OCI-LY3 (cell line): Measurements from ENCODE around the gene LENEP.

Experiments
- H2AFZ ChIP-seq: fragments of 200-600, 300-600 bp; shearing (Covaris generic); 2 replicates; pipeline ENCODE4 v1.6.0; 2014; ENCODE audit warnings: antibody characterized with exemption, low read depth, low read length
- H3K27ac ChIP-seq: fragments of 200-600, 300-600 bp; sonication (generic); 2 replicates; pipeline ENCODE4 v1.5.1; 2014; ENCODE audit warnings: mild to moderate bottlenecking, low read length, moderate library complexity, mixed read lengths
- H3K27me3 ChIP-seq: fragments of 200-600, 300-600 bp; sonication (generic); 2 replicates; pipeline ENCODE4 v1.6.1; 2014; ENCODE audit warnings: low read depth, low read length, mixed read lengths
- H3K36me3 ChIP-seq: fragments of 200-600, 300-600 bp; sonication (generic); replicated peaks from 2 replicates; pipeline ENCODE3; 2014; ENCODE audit warnings: low read depth, low read length, mixed read lengths
- H3K4me1 ChIP-seq: fragments of 300-600, 200-600 bp; sonication (generic); 2 replicates; pipeline ENCODE4 v1.6.1; 2014; ENCODE audit warnings: low read length, mixed read lengths
- H3K4me2 ChIP-seq: fragments of 200-600, 300-600 bp; sonication (generic); 2 replicates; pipeline ENCODE4 v1.6.1; 2014; ENCODE audit warnings: low read length, mixed read lengths
- H3K4me3 ChIP-seq: fragments of 300-600, 200-600 bp; sonication (generic); 2 replicates; pipeline ENCODE4 v1.5.1; 2014; ENCODE audit warnings: antibody characterized with exemption, mild to moderate bottlenecking, low read length, moderate library complexity
- H3K79me2 ChIP-seq: fragments of 300-600, 200-600 bp; shearing (Covaris generic); 2 replicates; pipeline ENCODE4 v1.6.1; 2014; ENCODE audit warnings: mild to moderate bottlenecking, low read length, mixed read lengths
- H3K9ac ChIP-seq: fragments of 300-600, 200-600 bp; shearing (Covaris generic); 2 replicates; pipeline ENCODE4 v1.6.0; 2014; ENCODE audit warnings: mild to moderate bottlenecking, low read length, moderate library complexity
- H3K9me3 ChIP-seq: fragments of 200-600, 300-600 bp; shearing (Covaris generic); 2 replicates; pipeline ENCODE4 v1.6.1; 2014; ENCODE audit warnings: low read length, mixed read lengths; ENCODE audit not compliant: insufficient read depth
- H4K20me1 ChIP-seq: fragments of 200-600, 300-600 bp; sonication (generic); 2 replicates; pipeline ENCODE4 v1.6.1; 2016; ENCODE audit warnings: low read length, mixed read lengths; ENCODE audit not compliant: insufficient read depth
- EZH2phosphoT487 ChIP-seq: fragments of 200-600 bp; shearing (Covaris generic); IDR thresholded peaks from 2 replicates; pipeline ENCODE4 v1.6.1; 2018; ENCODE audit warnings: antibody characterized with exemption, mixed run types, low read depth
- TF ChIP-seq, protein P1 (sequence below): fragments of 200-600, 300-600 bp; sonication (generic); IDR thresholded peaks from 2 replicates; pipeline ENCODE4 v1.5.1; 2014; ENCODE audit warnings: antibody characterized with exemption, low read length, low read depth

Gene LENEP

DNA sequence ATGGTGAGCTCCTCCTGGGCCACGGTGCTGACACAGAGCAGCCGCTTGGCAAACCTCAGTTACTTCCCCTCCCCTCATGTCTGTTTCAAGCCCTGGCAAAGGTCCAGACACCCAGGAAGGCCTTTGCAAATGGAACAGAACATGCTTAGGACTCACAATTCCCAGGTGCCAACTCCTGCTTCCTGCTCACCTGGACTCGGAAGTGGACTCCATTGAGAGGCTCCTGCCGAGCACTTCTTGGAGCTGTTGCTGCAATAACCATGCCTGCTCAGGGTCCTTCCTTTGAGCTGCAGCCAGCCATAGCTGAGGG is 29.5 kb downstream of the LENEP start:
- H3K4me3 ChIP-seq: no peak overlapping the region
- no peaks in the 10 kb centered on the region for H3K79me2 ChIP-seq
- no peak overlapping the region for H2AFZ ChIP-seq
- H3K4me1 ChIP-seq: peaks cover 7% of the 10 kb centered on the region
- H4K20me1 ChIP-seq: no peaks in the 10 kb centered on the region
- TF ChIP-seq, protein P1, sequence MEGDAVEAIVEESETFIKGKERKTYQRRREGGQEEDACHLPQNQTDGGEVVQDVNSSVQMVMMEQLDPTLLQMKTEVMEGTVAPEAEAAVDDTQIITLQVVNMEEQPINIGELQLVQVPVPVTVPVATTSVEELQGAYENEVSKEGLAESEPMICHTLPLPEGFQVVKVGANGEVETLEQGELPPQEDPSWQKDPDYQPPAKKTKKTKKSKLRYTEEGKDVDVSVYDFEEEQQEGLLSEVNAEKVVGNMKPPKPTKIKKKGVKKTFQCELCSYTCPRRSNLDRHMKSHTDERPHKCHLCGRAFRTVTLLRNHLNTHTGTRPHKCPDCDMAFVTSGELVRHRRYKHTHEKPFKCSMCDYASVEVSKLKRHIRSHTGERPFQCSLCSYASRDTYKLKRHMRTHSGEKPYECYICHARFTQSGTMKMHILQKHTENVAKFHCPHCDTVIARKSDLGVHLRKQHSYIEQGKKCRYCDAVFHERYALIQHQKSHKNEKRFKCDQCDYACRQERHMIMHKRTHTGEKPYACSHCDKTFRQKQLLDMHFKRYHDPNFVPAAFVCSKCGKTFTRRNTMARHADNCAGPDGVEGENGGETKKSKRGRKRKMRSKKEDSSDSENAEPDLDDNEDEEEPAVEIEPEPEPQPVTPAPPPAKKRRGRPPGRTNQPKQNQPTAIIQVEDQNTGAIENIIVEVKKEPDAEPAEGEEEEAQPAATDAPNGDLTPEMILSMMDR: no peak
- TF ChIP-seq EZH2phosphoT487: no peak
- H3K27me3 ChIP-seq: peaks cover 8% of the 10 kb centered on the region; the same call in 1 of the 2 replicates
- H3K27ac ChIP-seq: no peak overlapping the region
- H3K9me3 ChIP-seq: no peaks in the 10 kb centered on the region
- H3K4me2 ChIP-seq: no peak overlapping the region
- peaks cover 5% of the 10 kb centered on the region for H3K36me3 ChIP-seq
- no peak overlapping the region for H3K9ac ChIP-seq

DNA sequence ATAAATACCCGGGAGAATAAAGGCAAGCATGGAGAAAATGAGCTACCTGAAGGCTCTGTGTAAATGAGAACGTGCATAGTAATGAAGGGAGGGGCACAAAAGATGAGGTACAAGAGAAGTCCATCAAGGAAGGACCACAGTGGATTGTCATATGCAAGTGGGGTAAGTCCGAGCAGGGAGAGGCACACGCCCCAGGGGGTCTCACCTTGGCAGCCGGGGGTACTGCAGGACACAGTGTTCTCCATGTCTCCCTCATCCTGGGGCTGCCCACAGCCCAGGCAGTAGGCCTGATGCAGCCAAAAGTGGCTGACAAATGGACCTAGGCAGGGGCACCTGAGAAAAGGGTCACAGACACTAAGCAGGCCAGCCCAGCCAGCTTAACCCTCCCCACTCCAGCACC is 30.2 kb downstream of the LENEP start:
- Histone ChIP-seq H3K36me3 (peaks cover 4% of the 10 kb centered on the region), H3K4me2 (no peak overlapping the region), H4K20me1 (no peaks in the 10 kb centered on the region), H3K4me1 (no peaks in the 10 kb centered on the region), H3K4me3 (no peak overlapping the region), H3K9ac (no peak overlapping the region), H3K27me3 (peaks cover 8% of the 10 kb centered on the region; the same call in 1 of the 2 replicates), H2AFZ (no peak overlapping the region), H3K9me3 (no peaks in the 10 kb centered on the region), H3K79me2 (no peaks in the 10 kb centered on the region), H3K27ac (no peak overlapping the region)
- TF ChIP-seq, protein P1: no peak
- no peak for TF ChIP-seq EZH2phosphoT487

DNA sequence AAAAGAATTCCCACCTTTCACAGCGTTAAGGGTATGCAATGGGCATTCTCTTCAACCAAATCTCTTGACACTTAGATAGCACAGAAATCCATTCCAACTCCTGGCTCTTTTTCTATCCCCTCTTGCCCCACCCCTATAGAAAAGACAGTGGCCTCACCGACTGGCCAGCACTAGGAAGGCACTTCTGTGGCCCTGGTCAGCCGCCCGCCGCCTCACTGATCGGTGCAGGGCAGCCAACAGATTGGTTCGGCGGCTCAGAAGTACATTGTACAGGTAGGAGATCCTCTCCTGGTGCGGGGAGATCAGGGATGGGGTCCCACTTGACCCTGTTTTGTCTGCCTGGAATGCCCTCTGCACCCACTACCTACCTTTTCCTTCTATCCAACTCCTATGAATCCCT is 30.9 kb downstream of the LENEP start:
- Histone ChIP-seq H4K20me1 (no peaks in the 10 kb centered on the region), H3K79me2 (no peaks in the 10 kb centered on the region), H3K4me3 (no peak overlapping the region), H3K9ac (no peak overlapping the region), H3K27ac (no peak overlapping the region), H3K4me1 (no peaks in the 10 kb centered on the region), H3K36me3 (no peaks in the 10 kb centered on the region), H3K27me3 (peaks cover 8% of the 10 kb centered on the region; the same call in 1 of the 2 replicates), H3K9me3 (no peaks in the 10 kb centered on the region), H2AFZ (no peak overlapping the region), H3K4me2 (no peak overlapping the region)
- no peak for TF ChIP-seq EZH2phosphoT487
- TF ChIP-seq, protein P1: no peak

DNA sequence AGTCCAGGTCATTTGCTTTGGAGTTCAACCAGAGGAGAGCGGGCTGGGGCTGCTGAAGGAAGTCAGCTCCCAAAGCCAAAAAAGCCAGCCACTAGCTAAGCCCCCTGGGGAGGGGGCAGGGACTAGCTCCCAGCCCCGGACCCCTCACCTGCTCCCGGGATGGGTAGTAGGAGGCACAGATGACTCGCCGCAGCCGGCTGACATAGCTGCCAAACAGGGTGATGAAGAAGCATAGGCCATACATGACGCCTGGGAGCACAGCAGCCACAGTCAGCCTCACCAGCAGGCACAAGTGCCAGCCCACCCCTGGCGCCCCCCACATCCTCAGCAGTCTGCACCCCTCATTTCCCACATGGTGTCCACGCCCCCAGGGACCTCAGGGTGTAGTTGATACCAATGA is 32.8 kb downstream of the LENEP start:
- Histone ChIP-seq H3K4me2 (no peak overlapping the region), H2AFZ (no peak overlapping the region), H3K79me2 (no peaks in the 10 kb centered on the region), H3K9ac (no peak overlapping the region), H3K4me1 (no peaks in the 10 kb centered on the region), H3K36me3 (no peaks in the 10 kb centered on the region), H3K27ac (no peak overlapping the region), H3K9me3 (no peaks in the 10 kb centered on the region), H3K27me3 (peaks cover 8% of the 10 kb centered on the region; the same call in 1 of the 2 replicates), H4K20me1 (no peaks in the 10 kb centered on the region), H3K4me3 (no peak overlapping the region)
- TF ChIP-seq, protein P1: no peak
- TF ChIP-seq EZH2phosphoT487: no peak
